ENCODE results near the gene GLI2.

The GLI2 gene

DNA sequence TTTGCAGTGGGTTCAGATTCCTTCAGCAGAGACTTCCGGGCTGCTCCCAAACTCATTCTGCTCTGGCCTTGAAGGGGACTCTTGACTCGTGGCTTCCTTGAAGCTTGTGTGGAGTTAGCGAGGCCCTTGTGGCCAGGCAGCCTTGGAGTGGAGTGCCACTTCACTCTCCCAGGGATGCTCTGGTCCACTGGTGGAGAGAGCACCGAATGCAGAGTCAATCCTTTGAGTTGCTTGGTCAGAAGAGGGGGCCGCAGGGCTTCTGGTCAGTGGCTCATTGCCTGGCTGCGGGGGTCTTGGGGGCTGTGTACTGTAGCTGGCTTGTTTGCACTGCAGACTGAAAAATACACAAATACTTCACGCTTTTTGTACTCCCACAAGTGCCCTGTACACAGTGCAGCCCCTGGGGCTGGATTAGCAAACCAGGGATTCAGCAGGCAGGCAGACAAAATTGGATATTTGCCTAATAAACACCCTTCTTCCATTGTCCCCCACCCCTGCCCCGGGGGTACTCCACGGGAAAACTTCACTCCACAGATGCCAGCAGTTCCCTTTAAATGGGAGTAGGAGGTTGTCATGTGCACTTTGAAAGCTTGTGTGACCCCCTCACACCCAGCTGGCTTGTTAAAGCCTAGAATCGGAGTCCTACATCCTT is 3.2 kb downstream of the GLI2 start:
- DNase-seq = peak in 1 of 2 donors; percentile 10

DNA sequence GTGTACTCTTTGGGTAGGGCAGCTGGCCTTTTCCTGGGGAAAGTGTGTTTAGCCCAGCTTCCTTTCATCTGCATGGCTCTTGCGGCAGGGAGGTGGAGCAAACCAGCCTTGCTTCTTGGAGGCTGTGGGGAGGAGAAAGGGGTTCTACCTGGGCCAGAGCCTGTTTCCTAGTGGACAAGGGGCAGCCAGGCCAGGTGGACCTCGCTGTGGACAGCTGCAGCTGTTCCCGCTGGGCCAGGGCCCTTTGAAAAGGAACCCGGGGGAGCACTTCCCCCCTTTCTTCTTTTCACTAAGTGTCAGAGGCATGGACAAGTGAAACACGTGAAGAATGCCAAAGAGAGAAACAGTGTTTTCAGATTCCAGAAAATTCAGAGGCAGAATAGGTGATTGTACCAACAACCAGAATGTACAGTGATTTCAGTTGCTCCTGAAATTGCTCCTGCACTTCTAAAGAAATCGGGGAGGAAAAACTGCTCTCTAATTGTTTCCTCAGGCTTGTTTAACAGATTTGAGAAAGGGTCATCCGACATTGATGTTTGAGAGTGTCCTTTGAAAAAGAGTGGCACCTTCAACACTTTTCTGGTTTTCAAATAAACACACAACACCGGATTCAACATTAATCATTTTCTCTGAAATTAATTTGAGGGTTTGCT is 3.9 kb downstream of the GLI2 start:
- DNase-seq = no peak

DNA sequence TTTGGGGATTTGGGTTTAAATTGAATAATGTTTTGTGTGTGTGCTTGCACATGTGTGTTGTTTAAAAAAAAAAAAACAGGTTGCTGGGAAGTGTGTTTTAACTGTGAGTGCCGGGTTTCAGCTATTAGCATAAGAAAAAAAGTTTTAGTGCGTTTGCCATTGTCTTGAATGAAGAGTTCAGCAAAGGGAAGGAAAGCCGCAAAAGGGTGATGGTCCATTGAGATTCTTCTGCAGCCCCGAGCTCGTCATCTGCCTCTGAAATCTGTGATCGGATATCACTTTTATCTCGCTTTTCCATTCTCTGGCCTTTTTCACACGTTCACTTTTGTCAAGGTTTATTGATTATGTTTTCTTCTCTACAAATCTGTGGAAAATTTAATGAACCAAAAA is 4.7 kb downstream of the GLI2 start:
- DNase-seq = no peak

DNA sequence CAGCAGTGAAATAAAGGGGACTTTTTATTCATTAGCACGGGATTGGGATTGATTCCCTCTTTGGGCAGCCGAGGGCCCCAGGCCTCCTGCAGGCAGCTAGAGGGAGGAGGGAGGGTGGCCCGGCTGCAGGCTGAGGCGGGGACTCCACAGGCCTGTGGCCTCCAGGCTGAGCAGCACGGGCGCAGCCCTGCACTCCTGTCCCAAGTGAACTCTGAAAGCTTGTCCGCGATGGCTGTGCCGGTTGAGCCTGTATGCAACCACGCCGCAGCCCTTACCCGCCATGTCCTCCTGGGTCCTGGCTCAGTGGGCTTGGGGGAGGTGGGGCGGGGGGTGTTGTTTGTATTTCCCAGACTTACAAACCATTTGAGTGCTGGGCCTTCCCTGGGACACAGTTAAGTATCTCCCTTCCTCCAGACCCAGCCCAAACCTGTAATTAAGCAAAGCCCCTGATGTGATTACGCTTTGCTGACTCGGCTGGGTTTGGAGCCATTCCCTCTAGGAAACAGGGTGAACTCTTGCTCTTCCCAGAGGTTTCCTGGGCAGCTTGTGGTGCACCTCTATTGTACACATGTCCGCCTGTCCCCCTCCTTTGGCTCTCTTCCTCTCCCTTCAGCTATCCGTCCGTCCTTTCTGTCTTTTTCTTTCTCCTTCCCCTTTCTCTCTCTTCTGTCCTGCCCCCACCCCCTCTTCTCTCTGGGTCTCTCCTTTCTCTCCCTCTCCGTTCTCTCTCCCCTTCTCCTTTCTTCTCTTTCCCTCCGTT is 5.3 kb downstream of the GLI2 start:
- DNase-seq = no peak

DNA sequence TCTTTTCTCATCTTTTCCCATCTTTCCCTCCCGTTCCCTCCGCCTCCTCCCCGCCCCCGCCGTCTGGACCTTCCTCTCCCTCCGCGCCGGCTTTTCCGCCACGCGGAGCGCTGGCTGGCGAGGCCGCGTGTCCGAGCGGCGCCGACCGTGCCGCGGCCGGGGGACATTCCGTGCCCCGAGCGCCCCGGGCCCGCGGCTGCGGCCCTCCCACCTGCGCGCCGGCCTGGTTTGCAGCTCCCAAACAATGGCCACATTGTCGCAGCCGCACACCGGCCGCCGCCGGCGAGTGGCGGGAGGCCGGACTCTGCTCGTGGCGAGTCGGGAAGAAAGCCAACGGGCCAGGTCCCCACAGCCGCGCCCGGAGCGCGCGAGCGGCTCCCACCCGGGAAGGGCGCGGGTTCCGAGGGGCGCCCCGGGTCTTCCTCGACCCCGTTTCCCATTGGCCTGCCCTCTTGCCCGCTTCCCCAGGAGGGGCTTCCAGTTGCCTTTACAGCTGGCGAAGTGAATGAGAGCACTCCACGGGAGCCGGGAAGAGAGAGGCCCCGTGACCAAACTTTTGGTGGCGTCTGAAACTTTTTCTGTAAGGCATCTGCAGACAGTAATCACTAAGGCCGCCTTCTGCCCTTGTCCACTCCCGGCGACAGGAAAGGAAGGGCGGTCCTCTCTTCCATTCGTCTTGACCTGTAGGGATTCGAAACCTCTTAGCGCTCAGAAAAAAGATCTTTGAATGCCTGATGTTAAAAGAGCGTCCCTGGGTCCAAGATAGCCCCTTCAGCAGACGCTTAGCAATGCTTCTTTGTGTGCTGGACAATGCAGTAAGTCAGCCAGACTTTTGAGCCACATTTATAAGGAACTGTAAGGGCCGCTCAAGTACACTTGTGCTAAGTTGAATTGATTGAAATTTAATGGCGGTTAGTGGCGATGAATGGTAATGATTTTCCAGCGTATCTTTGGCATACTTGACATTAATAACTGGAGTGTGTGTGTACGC is 6.2 kb downstream of the GLI2 start:
- DNase-seq = no peak

DNA sequence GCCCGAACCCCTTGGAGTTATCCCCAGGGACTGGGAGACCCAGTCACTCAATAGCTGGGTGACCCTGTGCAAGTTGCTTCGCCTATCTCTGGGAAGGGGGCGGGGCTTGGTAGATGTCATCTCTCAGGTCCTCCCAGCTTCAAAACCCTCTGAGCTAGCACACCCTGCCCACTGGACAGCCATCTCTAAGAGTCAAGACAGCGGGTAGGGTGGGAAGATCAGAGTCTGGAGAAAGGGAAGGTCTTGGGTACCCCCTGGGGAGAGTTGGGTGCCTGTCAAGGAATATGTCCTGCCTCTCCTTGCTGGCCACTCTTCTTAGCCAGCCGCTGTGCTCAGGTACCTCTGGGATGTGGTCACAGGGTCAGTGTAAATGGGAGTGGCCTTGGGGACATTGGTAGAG is 8.0 kb downstream of the GLI2 start:
- no peak for DNase-seq

DNA sequence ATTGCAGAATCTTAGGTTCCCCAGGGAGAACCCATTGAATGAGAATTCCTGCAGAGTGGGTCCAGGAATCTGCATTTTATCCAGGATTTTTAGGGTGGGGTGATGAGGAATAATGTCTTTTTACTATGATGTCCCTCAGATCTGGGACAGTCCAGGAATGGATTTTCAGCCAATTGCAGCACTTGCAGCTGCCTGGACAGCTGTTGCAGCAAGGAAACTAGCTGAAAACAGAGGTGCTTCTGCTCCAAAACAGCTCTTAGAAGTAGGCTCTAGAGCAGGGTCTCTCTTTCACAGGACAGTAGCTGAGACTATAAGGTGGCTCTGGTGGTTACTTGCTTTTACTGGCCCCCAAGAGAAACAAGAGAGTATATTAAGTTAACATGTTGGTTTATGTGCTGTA is 9.1 kb downstream of the GLI2 start:
- DNase-seq = no peak

DNA sequence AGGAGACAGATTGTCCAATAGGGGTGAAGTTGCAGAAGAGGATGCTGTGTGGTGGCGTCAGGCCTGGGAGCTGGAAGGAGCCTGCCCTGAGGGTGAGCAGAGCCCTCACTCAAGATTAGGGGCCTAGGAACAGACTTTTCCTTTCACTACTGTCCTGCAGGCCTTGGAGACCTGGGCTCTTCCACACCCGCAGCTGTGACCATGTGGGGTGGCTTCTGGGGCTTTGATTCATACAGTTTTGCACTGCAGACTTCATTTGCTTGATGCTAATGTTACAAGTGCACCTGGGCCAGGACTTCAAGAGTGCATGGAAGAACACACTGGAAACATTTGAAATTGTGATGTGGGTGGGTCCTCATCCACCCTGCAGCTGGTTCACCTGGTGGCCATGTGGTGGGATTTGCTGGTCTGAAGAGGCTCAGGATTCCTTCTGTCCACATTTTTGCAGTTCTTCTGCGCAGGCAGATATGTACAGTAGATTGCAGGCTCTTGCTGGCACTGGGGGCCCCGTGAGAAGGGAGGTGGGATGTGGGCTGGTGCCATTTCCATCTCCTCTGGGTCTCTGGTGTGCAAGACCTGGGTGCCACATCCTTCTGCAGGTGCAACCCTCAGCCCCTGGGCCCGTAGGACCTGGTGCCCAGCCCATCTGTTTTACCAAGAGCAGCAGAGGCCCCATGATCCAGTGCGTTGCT is 9.9 kb downstream of the GLI2 start:
- no peak for DNase-seq

DNA sequence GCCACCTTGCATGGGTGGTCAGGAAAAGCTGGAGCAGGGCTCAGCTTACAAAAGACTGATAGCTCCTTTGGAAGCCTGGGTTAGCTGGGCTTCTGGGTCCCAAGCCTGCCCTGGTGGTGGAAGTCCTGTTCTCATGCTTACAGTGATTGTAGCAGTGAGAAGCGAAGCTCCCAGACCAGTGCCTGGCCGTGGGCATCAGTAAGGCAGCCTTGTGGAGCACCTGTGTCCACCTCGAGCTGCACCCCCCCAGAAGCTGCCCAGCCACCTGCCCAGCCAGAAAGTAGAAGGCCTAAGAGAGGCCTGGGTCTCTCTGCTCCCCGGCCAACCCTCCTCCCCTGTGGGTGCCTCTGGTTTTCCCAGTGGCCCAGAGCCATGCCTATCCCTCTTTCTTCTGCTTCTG is 10.5 kb downstream of the GLI2 start:
- DNase-seq = no peak

DNA sequence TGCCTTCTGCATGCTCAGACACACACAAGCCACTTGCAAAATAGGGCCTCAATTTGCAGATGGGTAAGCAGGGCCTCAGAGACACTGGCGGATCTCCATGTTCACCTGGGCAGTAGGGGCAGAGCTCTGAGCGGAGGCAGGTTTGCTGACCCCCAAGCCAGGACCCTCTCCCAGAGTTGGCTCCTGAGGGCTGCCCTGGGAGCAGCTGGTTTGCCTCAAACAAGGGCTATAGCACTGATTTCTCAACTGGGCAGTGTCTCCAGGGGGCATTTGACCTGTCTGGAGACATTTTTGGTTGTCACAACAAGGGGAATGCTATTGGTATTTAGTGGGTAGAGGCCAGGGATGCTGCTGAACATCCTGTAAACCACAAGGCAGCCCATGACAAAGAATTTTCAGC is 11.6 kb downstream of the GLI2 start:
- DNase-seq = no peak

DNA sequence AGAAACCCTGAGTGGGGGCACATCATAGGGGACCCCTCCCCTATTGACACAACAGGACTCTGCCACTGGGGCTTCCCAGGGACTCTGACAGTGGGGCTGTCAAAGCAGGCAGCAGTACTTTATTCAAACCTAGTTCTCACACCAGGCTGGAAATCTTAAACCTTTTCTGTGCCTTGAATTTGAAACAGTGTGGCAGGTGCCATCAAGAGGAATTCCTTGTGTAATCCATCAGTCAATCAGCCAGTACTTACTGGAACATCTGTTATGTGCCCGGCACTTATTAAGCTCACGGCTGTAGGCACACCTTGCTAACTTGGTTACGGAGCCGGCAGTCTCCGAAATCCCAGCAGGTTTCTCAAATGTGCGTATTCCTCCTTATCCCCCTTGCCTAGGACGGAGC is 12.0 kb downstream of the GLI2 start:
- DNase-seq = no peak

DNA sequence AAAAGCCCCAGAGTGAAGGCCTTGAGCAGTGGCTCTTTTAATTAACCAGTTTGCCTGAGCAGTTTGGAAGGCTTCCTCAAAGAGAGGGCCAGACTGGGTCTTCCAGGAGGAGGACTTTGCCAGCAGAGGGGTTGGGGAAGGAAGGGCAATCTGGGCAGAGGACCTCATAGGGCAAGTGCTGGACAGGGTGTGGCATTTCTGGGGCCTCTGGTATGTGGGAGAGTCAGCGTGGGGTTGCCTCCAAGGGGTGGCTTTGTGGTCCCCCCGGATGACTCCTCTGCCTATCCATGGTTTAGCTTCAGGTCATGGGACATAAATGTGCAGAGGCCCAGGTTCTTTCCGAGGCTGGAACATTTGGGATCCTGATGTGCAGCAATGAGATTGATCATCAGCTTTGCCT is 12.6 kb downstream of the GLI2 start:
- no peak for DNase-seq

DNA sequence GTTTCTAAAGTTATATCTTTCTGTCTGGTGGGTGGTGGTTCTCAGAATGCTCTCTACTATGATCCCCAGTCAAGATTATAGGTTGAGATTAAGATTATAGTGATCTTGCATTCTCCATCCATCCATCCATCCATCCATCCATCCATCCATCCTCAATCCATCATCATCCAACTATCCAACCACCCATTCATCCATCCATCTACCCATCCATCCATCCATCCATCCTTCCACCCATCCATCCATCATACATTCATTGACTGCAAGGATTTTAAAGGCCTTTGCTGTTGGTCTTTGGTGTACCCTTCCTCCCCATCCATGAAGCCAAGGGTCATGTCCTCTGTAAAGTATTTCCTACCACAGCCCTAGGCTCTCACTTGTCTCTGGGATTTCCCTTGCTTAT is 13.1 kb downstream of the GLI2 start:
- no peak for DNase-seq

DNA sequence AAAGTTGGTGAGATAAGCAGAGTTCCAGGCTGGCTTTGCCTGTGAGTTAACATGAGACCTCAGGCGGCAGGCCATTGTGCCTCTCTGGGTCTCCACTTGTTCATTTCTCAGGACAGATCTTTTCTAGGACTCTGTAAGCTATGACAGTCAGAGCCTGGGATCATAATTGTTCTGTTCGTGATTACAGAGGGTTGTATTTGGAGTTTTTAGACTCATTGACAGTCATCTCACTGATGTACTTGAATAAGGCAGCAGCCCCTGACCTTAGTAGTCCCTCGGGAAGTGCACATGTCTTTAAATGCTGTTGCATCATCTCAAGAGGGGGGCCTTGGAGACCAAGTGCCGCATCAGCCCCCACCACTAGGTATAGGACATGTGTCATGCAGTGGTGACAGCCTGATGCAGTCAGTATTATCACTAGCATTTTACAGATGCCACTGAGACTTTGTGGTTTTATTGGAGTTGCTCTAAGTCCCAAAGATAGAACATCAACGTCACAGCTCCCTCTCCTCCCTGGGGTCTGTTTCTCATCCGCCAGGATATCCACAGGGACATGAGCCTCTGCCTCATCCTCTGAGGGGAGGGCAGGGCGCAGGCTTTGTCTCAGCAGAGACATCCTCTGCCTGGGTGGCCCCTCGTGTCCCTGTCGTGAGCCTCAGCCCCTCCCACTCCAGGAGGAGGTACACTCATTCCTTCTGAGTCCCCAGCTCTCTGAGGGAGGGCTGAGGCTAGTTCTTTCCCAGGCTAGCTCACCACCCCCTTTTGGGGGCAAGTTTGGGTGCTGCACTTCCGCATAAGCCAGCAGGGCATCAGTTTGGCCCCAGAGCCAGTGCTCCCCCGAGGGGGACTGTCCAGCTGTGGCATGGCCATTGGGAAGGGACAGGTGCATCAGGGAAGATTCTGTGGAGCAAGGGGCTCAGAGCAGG is 14.1 kb downstream of the GLI2 start:
- no peak for DNase-seq

DNA sequence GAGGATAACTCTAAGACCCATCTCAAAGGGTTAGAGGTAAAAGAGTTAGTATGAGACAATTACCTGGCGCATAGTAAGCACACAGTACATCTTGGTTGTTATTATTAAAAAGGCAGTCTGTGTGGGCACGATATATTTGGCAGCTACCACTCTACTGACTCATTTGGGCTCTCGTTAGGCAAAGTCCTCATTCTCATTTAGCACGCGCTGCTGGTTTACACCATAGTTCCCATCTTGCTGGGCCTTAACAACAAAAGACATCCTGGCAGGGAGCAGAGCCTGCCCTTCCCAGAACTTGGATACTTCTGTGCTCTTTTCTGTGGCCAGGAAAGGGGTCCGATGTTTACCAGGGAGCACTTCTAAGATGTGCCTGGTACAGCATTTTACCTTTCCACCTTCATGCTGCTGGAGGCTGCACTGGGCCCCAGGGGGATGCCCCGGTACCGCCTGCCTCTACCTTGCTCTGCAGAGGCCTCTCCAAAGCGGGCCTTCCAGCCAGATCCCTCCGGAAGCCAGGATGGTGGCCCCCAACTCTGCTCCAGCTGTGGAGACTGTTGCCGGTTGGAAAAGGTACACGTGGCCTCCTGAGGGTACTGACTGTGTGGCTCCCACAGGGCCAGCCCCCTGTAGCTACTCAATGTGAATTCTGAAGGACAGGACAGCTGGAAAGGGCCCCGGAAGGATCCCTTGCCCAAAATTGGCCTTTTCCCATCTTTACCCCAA is 15.0 kb downstream of the GLI2 start:
- DNase-seq = no peak

DNA sequence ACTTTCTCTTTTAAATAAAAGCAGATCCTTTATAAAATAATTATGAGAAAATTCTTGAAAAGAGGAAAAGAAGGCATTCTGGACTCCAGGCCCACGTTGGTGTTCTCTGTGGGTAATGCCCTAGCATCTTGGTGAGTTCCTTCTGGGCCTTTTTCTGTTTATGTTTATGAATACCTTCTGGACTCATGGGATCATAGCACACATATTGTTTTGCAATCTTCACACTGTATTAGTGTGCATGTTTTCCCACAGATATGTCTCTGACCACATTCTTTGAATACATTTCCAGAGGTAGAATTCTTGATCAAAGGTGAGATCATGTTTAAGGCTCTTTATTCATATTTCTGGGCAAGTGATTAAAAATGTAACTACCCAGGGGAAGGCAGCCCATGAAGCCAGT is 15.9 kb downstream of the GLI2 start:
- no peak for DNase-seq

DNA sequence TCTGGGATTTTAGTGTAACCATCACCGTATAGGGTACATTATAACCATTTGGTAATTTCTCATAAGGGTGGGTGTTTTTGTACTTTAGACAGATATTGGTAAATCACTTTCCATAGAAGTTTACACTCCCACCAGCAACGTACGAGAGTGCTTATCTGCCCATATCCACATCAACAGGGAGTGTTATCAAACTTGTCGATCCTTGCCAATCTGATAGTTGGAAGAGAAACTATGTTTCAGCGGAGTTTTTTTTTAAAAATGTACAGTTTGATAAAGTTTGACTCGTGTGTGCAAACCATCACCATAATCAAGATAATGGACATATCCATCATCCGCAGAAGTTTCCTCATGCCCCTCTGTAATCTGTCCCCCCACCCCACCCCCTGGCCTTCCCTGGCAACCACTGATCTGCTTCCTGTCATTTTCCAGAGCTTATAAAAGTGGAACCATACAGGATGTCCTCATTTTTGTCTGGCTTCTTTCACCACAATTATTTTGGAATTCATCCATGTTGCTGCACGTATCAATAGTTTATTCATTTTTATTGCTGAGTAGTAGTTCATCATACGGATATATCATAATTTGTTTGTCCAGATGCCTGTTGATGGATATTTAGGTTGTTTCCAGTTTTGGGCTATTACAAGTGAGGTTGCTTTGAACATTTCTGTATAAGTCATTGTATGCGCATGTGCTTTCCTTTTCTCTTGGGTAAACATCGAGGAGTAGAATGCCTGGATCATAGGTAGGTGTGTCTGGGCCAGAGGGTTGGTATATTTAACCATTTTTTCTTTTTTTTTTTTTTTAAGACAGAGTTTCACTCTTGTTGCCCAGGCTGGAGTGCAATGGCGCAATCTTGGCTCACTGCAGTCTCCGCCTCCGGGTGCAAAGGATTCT is 18.6 kb downstream of the GLI2 start:
- no peak for DNase-seq

DNA sequence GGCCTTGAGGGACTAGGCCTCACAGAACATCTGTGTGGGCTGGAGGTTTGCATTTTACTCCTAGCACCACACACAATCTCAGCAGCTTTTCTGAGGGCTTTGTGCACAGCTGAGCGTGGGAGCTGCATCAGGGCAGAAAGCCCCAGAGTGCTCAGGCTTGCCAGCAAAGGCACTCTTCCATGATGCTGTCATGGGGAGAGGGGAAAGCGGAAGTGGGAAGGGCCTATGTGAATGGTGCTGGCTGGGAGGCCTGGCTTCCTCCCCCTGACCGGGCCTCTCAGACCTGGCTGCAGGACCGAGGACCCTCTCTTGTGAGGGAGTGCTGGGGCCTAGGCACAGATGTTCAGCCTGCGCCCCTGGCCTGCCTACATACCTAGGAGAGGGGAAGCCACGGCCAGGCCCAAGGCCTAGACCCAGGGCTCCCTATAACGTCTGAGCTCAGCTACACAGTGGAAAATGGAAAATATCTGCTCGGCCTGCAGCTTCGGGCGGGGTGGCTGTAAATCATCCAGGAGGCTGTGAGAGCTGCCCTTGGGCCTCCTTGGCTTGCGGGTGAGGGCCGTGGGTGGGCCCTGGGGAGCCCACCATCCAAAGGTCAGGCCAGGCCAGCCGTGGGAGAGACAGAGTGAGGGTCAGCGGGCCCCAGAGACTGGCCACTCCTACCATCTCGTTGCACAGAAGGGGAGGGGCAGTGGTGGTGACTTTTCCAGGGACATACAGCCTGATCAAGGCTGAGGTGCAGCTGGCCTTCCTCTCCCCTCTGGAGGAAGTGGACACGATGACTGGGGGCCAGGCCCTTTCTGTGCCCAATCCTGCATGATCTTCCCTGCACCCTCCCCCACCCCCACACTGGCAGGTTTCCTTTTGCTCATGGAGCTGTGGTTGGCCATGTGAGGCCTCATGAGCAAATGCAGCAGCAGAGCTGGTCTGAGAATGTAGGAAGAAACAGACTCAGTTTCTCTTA is 22.8 kb downstream of the GLI2 start:
- no peak for DNase-seq
